Stimulated activated CD4-positive, alpha-beta T cell treated with anti-CD3 and anti-CD28 coated beads, Interleukin-2, amount 100 ng/mL, for 24 hours (primary cell): ENCODE data around the gene TAX1BP3.

Experiments used
- DNase-seq, 2 donors: peaks; one replicate each; pipeline ENCODE4 v3.0.0-alpha.2; 2020

Gene TAX1BP3

DNA sequence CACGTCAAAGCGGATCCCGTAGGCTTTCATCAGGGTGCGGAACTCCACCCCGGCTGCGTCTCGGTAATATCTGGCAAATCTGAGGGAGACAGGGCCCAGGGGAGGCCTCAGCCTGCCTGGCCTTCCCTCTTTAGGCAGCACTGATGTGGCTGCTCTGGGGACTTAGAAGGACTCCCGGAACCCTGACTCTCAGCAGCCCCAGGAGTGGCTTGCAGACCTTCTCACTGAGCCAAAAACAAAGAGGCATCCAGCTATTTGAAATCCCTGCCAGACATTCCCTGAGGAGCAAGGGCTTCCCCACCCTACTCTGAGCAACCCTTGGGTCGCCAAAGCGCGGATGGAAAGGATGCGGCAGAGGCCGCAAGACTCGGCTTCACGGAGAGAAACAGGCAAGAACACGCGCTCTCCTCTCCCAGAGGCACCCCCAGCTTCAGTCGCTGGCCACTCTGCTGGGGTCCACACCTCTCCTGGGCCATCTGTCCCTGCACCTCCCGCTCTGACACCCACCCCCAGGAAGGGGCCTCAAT, 19.7 kb upstream of the TAX1BP3 start:
- DNase-seq = no peak

DNA sequence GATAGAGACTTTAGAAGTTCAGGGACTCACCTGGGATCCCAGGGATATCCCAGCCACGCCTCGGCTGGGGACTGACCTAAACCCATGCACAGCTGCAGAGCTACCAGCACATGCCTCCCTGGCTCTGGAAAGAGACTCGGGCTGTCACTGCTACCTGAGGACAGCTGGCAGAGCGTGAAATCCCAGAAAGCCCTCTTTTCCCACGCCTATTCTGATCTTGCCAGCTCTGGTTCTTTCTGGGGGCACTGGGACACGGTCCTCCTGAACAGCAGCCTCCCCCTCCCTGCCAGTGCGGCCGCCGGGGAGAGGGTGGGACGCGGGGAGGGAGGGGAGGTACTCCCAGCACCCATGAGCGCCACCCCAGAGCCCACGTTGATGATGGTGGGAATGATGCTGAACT, 16.8 kb upstream of the TAX1BP3 start:
- DNase-seq = no peak

DNA sequence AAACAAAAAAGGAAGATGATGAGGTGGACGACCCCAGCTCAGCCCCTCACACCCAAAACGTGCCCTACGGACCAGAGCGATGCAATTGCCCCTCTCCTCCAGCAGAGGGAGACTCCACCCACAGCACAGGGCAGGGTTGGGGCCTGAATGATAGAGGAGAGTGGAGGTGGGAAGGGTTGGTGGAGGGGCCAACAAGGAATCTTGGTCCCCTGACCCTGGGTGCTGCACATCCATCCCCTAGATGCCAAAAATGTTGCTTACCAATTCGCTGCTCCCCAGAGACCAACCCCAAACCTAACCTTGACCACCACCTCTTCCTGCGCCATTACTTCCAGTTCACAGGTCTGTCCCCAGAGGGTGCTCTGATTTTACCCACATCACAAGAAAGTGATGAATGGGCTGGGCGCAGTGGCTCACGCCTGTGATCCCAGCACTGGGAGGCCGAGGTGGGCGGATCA, 14.7 kb upstream of the TAX1BP3 start:
- peak; percentile 61 to 67 for DNase-seq

DNA sequence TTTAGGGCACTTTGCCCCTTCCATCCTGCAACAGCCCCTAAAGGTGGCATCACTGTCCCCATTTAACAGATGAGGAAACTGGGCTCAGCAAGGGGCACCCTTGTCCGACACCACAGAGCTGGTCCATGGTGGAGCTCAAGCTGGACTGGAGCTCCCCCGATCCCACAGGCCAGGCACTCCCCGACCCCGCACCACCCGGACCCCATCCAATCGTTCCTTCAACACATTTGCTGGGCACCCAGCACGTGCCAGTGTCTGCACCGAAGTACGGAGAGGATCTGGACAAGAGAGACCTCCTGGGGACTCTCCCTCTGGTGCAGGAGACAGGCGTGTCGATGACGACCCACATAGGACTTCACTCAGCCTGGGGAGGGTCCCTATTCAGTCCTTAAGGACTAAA, 13.7 kb upstream of the TAX1BP3 start:
- DNase-seq = no peak

DNA sequence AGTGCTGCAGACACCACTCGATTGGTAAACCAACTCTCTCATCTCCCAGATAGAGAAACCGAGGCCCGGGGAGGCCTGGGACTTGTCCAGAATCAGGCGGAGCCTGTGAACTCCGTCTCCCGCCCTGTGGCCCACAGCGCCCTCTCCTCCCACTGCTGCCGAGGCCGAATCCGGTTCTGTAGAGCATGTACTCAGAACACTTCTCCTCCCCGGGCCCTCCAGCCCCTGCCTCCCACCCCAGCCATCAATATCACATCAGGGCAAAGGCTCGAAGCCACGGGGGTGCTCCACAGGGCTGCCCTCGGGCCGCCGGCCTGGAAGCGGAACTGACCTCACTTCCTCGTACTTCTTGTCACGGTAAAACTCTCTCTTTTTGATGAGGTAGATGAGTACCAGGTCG, 13.2 kb upstream of the TAX1BP3 start:
- DNase-seq = no peak

DNA sequence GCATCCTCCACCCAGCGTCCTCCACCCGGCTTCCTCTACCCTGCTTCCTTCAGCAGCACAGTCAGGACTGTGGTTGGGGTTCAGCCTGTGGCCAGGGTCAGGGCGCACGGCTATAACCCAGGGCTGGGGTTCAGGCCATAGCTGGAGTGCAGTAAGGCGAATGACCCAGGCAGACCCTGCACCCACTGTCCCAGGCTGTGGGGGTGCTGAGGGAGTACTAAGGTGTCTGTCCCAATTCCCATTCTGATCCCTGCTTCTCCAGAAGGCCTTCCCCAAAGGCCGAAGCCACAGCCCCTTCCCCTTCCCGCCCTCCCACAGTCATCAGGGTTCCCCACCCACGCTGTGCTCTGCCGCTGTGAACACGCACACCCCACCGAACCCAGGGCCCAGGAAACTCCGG, 12.7 kb upstream of the TAX1BP3 start:
- DNase-seq = no peak

DNA sequence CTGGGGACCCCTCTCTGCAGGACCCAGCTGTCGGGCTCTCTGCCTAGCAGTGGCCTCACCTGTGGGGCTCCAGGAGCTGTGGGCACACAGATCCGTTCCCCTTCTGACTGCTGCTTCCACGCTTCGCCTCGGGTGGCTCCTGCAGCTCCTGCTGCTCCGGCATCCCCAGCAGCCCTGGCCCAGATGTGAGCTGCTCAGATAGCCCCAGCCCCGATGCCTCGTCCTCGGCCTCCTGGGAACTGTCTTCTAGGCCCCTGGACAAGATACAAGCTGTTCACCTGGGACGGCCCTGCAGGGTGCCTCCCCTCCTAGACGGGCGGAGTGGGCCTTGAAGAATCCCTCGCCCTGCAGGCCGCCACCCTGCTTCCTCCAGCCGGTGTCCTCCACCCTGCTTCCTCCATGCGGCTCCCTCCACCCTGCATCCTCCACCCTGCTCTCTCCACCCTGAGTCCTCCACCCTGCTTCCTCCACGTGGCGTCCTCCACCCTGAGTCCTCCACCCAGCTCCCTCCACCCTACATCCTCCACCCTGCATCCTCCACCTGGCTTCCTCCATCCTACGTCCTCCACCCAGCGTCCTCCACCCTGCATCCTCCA, 11.3 kb upstream of the TAX1BP3 start:
- no peak for DNase-seq

DNA sequence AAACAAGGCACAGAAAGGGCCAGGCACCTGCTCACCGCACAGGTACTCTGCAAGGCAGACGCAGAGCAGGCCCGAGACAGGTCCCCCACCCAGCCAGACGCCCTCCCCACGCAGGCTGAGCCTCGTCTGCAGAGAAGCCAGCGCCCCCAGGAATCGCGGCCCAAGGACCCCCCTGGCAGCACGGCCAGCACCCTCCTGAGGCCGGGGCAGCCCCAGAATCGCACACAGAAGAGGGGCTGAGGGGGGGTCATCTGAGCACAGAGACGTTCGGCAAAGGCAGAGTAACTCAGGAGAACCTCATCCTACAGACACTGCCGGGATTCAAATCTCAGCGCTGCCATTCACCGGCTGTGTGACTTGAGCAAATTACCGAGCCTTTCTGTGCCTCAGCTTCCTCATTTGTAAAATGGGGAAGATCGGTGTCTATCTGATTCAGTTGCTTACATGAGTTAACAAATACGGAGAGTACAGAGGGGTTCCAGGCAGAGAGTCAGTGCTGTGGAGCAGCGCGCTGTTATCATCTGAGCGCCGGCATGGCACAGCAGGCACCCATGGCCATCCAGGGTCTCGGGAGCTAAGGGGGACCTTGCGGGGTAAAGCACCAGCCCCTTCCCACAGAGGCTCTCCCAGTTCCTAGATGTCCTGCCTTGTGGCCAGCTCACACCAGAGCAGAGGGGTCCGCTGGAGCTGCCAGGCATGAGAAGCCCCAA, 10.6 kb upstream of the TAX1BP3 start:
- DNase-seq = no peak

DNA sequence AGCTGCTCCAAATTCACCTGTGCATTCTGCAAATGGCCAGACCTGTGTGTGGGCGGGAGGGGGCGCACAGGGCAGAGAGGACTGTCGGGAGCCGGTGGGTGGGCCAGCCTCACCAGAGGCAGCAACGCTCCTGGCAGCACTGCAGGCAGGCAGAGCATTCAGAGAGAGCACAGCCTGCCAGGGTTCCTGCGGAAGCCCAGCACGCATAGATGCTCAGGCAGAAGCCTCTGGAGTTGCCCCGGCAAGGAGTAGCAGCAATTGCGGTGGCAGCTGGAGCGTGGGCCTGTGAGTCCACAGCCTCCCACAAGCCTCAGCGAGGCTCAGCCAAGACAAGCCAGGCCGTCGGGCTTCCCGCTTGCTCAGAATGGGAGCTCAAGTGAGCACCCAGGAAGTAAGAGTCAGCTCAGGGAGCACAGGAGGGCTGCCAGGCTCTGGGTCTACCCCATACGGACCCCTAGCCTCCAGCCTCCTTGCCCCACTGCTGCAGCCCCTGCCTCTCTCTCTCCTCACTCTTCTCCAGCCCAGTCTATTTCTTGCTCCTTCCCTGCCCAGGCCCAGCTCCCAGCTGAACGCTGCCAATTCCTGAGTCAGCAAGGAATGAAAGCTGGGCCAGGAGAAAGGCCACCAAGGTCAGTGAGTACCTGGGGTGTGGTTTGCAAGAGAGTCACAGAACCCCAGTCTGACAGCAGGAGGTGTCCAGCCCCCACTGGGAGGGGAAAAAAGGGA, 9.9 kb upstream of the TAX1BP3 start:
- no peak for DNase-seq

DNA sequence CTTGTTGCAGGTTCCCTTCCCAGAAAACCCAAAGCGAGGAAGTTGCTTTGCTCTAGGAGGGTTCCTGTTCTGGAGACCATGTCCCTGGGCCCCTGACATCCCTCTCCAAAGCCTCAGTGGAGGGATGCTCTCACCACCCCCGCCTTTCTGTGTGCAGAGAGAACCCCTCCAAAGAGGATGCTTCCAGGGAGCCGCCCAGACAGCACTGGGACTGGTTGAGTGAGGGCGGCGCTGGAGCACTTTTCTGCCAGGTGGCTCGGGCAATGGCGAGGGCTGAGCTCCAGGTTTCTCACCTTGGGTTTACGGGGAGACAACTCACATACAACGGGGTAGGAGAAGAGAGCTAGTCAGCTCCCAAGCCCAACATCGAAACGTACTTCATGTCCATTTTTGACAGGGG, 7.5 kb upstream of the TAX1BP3 start:
- no peak for DNase-seq

DNA sequence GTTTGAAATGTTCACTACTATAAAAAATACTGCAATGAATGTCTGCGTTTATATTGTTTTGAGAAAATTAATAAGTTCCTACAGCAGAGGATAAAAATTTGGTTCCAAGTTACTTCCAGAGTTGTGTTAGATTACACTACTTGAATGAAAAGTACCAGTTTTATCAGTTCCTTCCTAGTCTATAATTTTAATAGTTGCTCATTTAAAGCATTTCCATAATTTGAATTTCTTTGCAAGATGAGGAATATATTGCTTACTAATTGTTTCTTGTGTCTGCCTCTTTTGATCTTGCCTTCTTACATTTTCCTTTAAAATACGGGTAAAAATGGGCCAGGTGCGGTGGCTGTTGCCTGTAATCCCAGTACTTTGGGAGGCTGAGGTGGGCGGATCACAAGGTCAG, 4.2 kb upstream of the TAX1BP3 start:
- DNase-seq = no peak

DNA sequence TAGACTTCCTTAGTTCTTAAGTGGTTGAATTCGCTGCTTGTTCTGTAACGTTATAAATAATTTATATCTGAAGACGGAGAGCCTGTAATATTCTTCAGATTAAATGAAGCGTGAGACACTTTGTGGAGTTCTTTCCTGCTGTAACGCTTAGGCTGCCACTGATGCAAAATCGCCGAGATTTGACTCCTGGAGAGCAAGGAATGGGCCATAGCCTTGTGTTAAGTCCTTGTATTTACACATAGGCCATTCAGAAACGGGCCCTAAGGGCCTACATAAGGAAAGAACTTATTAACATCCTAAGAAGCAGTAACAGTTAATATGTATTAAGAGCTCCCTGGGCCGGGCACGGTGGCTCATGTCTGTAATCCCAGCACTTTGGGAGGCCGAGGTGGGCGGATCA, 1.2 kb upstream of the TAX1BP3 start:
- DNase-seq = no peak

DNA sequence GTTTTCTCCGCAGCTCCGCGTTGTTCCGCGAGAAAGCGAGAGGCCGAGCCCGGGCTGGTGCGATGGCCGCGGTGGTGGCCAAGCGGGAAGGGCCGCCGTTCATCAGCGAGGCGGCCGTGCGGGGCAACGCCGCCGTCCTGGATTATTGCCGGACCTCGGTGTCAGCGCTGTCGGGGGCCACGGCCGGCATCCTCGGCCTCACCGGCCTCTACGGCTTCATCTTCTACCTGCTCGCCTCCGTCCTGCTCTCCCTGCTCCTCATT, 638 bp upstream of the TAX1BP3 start:
- DNase-seq = no peak

DNA sequence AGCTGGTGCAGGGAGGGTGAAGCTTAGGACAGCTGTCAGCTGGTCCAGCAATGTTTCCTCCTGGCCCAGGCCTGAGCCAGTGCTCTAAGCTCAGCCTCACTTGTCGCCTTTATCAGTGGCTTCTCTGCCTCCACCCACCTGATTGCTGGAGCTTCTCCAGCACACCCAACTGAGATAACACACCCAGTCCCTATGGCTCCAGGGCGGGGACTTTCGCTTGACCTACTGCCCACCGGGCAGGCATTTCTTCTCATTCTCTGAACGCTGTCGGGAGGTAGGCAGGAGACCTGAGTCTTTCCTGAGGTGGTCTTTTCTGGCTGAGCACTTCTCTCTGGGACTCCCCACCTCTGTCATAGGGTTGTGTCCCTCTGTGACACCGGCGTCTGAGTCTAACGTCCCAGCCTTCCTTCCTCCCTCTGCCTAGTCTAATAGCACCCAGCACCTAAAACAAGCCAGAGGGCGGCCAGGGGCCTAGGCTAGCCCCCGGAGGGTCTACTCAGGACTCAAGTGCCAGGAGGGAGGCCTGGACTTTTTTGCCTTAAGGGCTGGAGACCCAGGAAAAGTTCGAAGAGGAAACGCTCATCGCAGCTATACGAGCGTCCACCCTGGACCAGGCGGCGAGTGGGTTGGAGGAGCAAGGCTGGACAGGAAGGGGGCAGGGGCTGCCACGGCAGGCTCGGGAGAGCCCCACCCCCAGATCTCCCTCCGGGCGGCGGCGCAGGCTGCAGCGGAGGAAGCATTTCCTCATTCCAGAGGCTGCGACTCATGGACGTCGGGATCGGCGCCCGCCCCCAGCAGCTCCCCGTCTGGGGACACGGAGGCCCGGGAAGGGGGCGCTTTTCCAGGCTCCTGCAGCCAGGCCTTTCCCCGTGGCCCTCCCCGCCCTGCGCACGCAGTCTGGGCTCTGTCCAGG, 756 bp downstream of the TAX1BP3 start:
- DNase-seq = peak in 1 of 2 donors; percentile 24

DNA sequence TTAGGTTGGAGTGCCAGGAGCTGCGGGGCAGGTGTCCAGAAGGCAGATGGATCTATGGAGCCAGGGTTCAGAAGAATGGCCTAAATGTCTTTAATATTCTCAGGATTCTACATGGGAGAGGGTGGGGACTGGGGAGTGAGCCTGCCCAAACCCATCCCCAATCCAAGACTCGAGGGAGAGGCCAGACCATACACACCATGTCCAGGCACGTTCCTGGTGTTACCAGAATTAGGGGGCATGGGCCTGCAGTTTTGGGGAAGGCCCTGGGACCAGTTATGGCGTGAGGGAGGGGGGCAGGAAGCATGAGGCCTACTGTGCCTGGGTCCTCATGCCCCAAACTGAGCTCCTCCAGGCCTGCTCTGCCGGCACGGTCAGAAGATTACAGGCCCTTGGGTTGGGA, 1.9 kb downstream of the TAX1BP3 start:
- DNase-seq = no peak

DNA sequence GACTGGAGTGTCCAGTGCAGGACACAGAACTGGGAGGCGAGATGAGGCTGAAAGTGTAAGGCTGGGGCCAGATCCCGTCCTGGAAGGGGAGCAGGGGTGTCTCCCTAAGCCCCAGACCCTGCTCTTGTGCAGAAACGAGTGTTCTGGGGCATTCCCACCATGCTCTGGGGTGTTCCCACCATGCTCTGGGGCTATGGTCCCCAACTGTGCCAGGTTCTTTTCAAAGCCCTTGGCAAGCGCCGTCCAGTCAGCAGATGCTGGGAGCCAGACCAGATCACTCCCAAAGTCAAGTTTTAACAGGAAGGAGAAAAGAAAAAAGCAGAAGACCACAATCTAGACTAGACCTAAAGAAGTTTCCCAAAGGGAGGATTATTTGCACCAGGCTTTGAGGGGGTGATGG, 2.5 kb downstream of the TAX1BP3 start:
- no peak for DNase-seq

DNA sequence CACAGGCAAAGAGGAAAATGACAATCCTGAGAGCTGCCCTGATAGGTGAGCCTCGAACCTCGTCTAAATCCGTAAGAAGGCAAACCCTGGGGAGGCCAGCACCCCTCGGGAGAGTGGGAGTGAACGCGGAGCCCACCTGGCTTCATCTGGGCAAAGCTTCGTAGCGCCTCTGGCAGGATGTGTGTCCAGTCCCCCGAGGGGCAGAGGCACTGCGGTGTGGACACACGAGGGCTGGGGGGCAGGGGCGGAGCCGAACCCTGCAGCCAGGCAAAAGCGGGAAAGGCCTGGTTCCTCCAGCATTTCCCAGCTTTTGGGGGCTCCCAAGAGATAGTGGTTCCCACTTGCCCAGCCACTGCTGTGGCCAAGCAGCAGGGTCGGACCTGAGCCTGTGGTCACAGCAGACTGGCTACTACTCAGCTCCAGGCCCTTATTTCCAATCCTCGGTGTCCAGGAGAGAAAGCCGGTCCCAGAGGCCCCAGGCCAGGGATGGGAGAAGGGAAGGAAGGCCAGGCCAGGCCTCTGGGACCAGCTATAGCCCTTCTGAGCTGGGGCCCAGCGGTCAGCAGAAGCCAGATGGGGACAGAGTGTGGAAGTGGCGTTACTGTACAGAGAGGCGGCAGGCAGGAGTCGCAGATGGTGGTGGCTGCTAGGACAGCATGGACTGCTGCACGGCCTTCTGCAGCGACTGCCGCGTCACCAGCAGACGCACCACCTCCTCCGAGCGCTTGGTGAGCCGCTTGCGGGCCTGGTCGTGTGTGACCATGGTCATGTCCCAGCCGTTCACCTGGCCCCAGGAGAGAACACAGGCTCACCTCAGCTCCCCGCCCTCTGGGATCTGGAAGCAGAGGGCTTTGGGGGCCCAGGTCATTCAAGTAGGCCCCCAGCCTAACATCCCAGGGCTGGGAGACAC, 5.0 kb downstream of the TAX1BP3 start:
- no peak for DNase-seq

DNA sequence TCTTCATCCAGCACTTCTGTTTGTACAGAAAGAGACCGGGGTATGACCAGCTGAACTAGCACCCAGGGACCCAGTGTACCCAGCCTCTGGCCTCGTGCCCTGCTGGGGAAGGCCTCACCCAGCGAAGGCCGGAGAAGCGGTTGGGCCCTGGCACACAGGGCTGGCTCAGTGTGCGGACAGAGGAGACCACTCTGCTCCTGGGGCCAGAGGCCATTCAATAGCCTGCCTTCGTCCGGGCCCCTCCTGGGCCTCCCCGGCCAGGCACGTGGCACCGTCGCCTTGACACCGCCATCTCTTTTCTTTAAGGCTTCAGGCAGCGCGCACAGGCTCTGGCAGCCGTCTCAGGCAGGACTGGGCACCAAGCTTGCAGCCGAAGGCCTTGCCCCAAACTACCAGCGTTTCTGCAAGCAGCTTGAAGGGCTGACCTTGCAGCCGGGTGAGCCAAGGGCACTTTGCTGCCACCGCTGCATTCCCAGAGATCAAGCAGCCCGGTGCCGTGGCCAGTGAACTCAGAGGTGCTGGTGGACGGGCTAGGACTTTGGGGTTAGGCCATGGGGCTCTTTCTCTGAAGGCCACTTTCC, 8.0 kb downstream of the TAX1BP3 start:
- no peak for DNase-seq

DNA sequence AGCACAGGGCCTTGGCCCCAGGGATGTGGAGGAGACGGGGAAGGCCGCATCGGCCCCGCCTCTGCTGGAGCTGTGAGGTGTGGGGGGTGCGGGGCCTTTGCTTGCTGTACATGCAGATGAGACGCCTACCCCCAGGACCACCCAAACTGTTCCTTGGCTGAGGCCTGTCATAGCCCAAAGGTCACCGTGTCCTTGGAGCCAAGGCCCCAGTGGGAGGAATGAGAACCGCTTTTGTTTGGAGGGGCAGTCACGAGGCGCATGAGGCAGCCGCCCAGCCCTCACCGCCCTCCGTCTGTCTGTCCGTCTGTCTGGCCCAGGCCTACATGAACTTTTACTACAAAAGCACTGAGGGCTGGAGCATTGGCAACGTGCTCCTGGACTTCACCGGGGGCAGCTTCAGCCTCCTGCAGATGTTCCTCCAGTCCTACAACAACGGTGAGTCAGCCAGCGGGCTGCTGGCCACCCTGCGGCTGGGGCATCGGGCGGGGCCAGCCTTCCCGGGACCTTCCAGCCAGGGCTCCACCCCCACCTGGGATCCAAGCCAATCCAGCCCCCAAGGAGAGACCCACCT, 8.8 kb downstream of the TAX1BP3 start:
- no peak for DNase-seq

DNA sequence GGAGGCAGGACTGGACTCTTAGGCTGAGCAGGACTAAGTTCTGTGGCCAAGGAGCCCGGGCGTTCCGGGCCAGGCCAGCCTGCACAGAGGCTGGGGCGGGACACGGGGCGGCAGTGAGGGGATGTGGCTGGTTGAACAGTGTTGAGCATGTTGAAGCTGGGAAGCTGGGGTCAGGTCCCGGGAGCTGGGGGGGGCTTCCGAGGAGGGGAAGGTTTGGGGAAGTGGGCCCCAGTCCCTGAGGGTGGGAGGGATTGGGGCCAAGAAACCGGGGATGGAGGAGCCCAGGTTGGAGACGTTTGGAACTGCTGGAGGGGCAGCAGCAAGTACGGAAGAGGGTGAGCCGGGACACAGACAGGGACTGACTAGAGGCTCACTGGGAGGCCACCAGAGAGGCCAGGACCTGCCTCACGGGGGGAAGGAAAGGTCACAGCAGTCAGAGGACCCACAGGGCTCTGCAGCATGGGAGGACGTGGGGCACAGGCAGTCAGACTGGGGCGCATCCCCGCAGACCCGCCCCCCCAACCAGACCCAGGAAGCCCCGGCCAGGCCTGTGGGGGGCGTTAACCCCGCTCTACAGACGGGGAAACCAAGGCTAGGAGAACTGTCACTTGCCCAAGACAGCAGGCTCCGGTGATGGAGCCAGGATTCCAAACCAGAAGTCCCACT, 9.5 kb downstream of the TAX1BP3 start:
- DNase-seq = no peak
